Natural killer cell (primary cell): ENCODE measurements around the gene ZBTB43. TPM values are rescaled to one million over a fixed set of nuclear protein-coding genes. Genes with fewer than 3 reads are reported as not detected.

Source experiments
- ATAC-seq, 3 donors: fragments of 150-1000 bp in 2 of 3; fragments of 200-7000 bp in 1 of 3; cut with Tn5 transposase; 1 replicate in 1 of 3; 2 replicates in 2 of 3; pipeline ENCODE4 v1.10.0; 2021; ENCODE audit warnings: mild to moderate bottlenecking in 2 of 3, moderate library complexity in 2 of 3
- DNase-seq, 2 donors: peaks; one replicate each; pipeline versions ENCODE4 v3.0.0 to v3.0.0-alpha.2; 2013 to 2021; ENCODE audit warnings: mixed read lengths in 1 of 2
- H3K27ac ChIP-seq: one replicate; pipeline ENCODE4 v1.5.1; 2013; ENCODE audit warnings: mild to moderate bottlenecking, low read length
- H3K27me3 ChIP-seq: one replicate; pipeline ENCODE4 v1.6.1; 2013; ENCODE audit warnings: low read length; ENCODE audit not compliant: control insufficient read depth, insufficient read depth
- H3K36me3 ChIP-seq: one replicate; pipeline ENCODE4 v1.6.1; 2013; ENCODE audit warnings: low read length; ENCODE audit not compliant: control insufficient read depth, insufficient read depth
- H3K4me1 ChIP-seq: one replicate; pipeline ENCODE4 v1.6.1; 2013; ENCODE audit warnings: low read length; ENCODE audit not compliant: control insufficient read depth, insufficient read depth
- H3K4me3 ChIP-seq: one replicate; pipeline ENCODE4 v1.5.1; 2013; ENCODE audit warnings: low read length
- H3K9me3 ChIP-seq: one replicate; pipeline ENCODE4 v1.6.1; 2013; ENCODE audit warnings: low read length; ENCODE audit not compliant: control insufficient read depth, insufficient read depth
- H3K27ac Mint-ChIP-seq, 2 donors: one replicate each; pipeline ENCODE4 v1.8.0; 2022; ENCODE audit warnings: mild to moderate bottlenecking in 2 of 2, mixed read lengths in 2 of 2, moderate library complexity in 1 of 2
- H3K27me3 Mint-ChIP-seq, 2 donors: one replicate each; pipeline ENCODE4 v1.8.0; 2022; ENCODE audit warnings: low read depth in 2 of 2, mixed read lengths in 2 of 2
- H3K36me3 Mint-ChIP-seq: one replicate; pipeline ENCODE4 v1.8.0; 2022; ENCODE audit warnings: mixed read lengths
- H3K4me1 Mint-ChIP-seq, 2 donors: one replicate each; pipeline ENCODE4 v1.8.0; 2022; ENCODE audit warnings: mixed read lengths in 2 of 2
- H3K4me3 Mint-ChIP-seq: one replicate; pipeline ENCODE4 v1.8.0; 2022; ENCODE audit warnings: mild to moderate bottlenecking, moderate library complexity, mixed read lengths
- H3K9me3 Mint-ChIP-seq, 2 donors: one replicate each; pipeline ENCODE4 v1.8.0; 2022; ENCODE audit warnings: mixed read lengths in 2 of 2
- WGBS: methylation state at CpG from one replicate; pipeline ENCODE4 v1.1.7; 2013; ENCODE audit warnings: missing lambda C conversion rate; ENCODE audit not compliant: insufficient coverage; 5-methylcytosine and 5-hydroxymethylcytosine counted together
- intact Hi-C: fragments of 100-400 bp; cut with micrococcal nuclease; formaldehyde crosslinking; loops from one replicate; pipeline ENCODE4 v1.14.2; 2022
- total RNA-seq, 4 donors: library from RNA; stranded (reverse); fragments of 120-200 nt in 1 of 4; gene quantifications; one replicate each; pipeline versions ENCODE4 v1.2.3 to v1.2.4, GENCODE V29; 2013 to 2022
- TF ChIP-seq, protein P1 (sequence below): fragments of 200-600 bp; IDR thresholded peaks from one replicate; pipeline ENCODE4 v1.8.0; 2022; ENCODE audit warnings: antibody characterized with exemption

The ZBTB43 gene
- total RNA-seq, 3 donors from 2014 or later (not counting 1 experiment from before 2014, with no cell fraction given) = 42.1 to 61.0 (median 57.2) TPM

DNA sequence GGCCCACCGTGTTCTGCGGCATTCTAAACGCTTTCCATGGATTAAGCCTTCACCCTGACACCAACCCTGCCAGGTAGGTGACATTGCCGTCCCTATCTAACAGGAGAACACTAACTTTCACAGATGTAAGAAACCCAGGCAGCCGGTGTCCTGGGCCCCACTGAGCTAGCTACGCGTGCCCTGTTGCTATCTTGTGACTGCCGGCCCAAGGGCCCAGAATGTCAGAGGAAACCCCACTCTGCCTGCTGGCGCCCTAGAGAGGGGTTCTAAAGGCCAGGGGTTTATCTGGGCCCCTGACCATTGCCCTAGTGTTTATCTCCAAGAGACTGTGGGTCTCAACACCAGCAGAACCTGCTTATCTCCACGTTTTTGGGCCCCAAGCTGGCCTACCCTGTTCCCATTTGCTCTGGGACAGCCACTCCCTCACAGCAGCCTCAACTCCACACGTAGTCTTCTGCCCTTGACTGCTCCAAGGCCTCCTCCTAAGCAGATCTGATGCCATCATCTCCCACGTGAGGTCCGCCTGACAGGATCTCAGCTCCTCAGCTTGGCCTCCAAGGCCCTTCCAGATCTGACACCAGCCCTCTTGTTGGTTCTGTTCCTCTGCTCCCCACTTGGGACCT is 37.5 kb downstream of the ZBTB43 start:
- TF ChIP-seq, protein P1, sequence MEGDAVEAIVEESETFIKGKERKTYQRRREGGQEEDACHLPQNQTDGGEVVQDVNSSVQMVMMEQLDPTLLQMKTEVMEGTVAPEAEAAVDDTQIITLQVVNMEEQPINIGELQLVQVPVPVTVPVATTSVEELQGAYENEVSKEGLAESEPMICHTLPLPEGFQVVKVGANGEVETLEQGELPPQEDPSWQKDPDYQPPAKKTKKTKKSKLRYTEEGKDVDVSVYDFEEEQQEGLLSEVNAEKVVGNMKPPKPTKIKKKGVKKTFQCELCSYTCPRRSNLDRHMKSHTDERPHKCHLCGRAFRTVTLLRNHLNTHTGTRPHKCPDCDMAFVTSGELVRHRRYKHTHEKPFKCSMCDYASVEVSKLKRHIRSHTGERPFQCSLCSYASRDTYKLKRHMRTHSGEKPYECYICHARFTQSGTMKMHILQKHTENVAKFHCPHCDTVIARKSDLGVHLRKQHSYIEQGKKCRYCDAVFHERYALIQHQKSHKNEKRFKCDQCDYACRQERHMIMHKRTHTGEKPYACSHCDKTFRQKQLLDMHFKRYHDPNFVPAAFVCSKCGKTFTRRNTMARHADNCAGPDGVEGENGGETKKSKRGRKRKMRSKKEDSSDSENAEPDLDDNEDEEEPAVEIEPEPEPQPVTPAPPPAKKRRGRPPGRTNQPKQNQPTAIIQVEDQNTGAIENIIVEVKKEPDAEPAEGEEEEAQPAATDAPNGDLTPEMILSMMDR = no peak
- Histone ChIP-seq H3K4me1 (no peaks in the 10 kb centered on the region), H3K4me3 (no peak overlapping the region), H3K9me3 (no peaks in the 10 kb centered on the region), H3K27ac (no peak overlapping the region), H3K27me3 (no peaks in the 10 kb centered on the region), H3K36me3 (peaks cover under 1% of the 10 kb centered on the region)
- peak overlapping the region in 1 of 2 donors; percentile 20 for H3K27ac Mint-ChIP-seq
- no peak for ATAC-seq
- no peaks in the 10 kb centered on the region for H3K9me3 Mint-ChIP-seq
- WGBS = 94% methylated on average over 13 of the region's 13 CpGs
- peaks cover 0 to 14% of the 10 kb centered on the region in 2 donors for H3K4me1 Mint-ChIP-seq
- H3K4me3 Mint-ChIP-seq = no peak overlapping the region
- H3K36me3 Mint-ChIP-seq = no peaks in the 10 kb centered on the region
- no peak for DNase-seq
- intact Hi-C loops = no loop called here
- H3K27me3 Mint-ChIP-seq = no peaks in the 10 kb centered on the region

DNA sequence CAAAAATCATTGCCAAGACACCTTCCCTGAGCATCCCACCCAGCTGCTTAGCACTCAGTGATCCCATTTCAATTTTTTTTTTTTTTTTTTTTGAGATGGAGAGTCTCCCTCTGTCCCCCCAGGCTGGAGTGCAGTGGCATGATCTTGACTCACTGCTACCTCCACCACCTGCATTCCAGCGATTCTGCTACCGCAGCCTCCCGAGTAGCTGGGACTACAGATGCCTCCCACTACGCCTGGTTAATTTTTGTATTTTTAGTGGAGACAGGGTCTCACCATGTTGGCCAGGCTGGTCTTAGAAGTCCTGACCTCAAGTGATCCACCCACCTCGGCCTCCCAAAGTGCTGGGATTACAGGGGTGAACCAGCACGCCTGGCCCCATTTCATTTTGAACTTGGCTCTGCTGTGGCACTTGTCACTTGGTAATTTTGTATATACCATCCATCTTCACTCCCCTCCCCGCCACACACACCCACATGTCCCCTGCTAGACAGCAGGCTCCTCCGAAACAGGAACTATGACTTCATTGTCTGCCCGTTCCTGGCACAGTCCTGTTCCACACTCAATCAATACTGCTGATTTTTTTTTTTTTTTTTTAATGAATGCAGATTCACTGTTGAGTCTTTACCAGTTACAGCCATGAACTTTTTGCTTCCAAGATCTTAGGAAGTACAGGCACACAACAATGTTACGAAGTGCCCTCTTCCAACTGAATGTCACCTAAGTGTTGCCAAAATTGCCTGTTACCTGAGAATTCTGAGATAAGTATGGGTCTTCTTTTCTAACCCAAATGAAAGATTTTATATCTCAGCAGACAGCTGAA is 38.3 kb downstream of the ZBTB43 start:
- intact Hi-C loops = no loop called here
- H3K4me1 Mint-ChIP-seq = peaks cover 0 to 14% of the 10 kb centered on the region in 2 donors
- ATAC-seq (no peak), DNase-seq (no peak)
- 75% methylated on average over 9 of the region's 10 CpGs for WGBS
- no peaks in the 10 kb centered on the region for H3K36me3 Mint-ChIP-seq
- Histone ChIP-seq H3K4me3 (no peak overlapping the region), H3K9me3 (no peaks in the 10 kb centered on the region), H3K27ac (no peak overlapping the region), H3K4me1 (no peaks in the 10 kb centered on the region), H3K27me3 (no peaks in the 10 kb centered on the region), H3K36me3 (no peaks in the 10 kb centered on the region)
- no peaks in the 10 kb centered on the region for H3K27me3 Mint-ChIP-seq
- TF ChIP-seq, protein P1 = no peak
- no peak overlapping the region for H3K4me3 Mint-ChIP-seq
- H3K27ac Mint-ChIP-seq = peak overlapping the region in 1 of 2 donors; percentile 20
- no peaks in the 10 kb centered on the region for H3K9me3 Mint-ChIP-seq

DNA sequence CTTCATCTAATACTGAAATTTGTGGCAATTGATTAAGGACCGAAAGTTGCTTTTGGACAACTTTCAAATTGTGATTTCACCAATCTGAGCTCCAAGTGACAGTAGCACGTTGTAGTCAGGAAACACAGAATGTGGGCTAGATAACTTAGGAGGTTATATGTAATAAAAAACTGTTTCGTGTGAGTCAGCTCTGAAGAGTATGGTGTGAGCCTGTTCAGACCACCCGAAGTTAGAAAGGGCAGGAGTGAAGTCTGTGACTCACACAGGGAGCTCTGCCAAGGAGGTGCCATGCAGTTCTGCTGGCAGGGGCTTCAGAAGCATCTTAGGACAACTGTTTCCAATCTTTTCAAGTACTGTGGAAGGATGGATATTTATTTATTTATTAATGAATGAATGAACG is 39.2 kb downstream of the ZBTB43 start:
- ATAC-seq = no peak
- WGBS = 66% methylated on average over 5 of the region's 5 CpGs
- DNase-seq = no peak
- intact Hi-C loops = no loop called here
- Mint-ChIP-seq H3K27me3 (no peaks in the 10 kb centered on the region), H3K4me1 (peaks cover 0 to 8% of the 10 kb centered on the region in 2 donors), H3K9me3 (no peaks in the 10 kb centered on the region), H3K4me3 (no peak overlapping the region), H3K36me3 (no peaks in the 10 kb centered on the region), H3K27ac (no peak overlapping the region)
- Histone ChIP-seq H3K4me1 (no peaks in the 10 kb centered on the region), H3K36me3 (no peaks in the 10 kb centered on the region), H3K27me3 (no peaks in the 10 kb centered on the region), H3K27ac (no peak overlapping the region), H3K4me3 (no peak overlapping the region), H3K9me3 (no peaks in the 10 kb centered on the region)
- TF ChIP-seq, protein P1 = no peak
